OCI-LY1 (cell line): Measurements from ENCODE around the gene FOXK2.
A peak's percentile ranks its signal among the peaks of the same experiment; 100 is the strongest.

Experiments
- H2AFZ ChIP-seq: fragments of 200-600 bp; sonication (generic), shearing (Covaris generic); 2 replicates; pipeline ENCODE4 v1.6.0; 2014; ENCODE audit warnings: antibody characterized with exemption, mild to moderate bottlenecking, low read length
- H3F3A ChIP-seq: fragments of 200-600 bp; sonication (generic), shearing (Covaris generic); 2 replicates; pipeline ENCODE4 v1.6.0; 2014; ENCODE audit warnings: mild to moderate bottlenecking, antibody characterized with exemption, low read length, moderate library complexity; ENCODE audit not compliant: insufficient read depth
- H3K27ac ChIP-seq: fragments of 200-600 bp; sonication (generic); 2 replicates; pipeline ENCODE4 v1.5.1; 2014; ENCODE audit warnings: low read length, mixed run types, mild to moderate bottlenecking, low read depth; ENCODE audit not compliant: poor library complexity, severe bottlenecking
- H3K27me3 ChIP-seq: fragments of 200-600 bp; sonication (generic); 2 replicates; pipeline ENCODE4 v1.6.0; 2014; ENCODE audit warnings: antibody characterized with exemption, mild to moderate bottlenecking, low read length, moderate library complexity; ENCODE audit not compliant: insufficient read depth
- H3K36me3 ChIP-seq: fragments of 200-600 bp; sonication (generic); 2 replicates; pipeline ENCODE4 v1.6.1; 2014; ENCODE audit warnings: mild to moderate bottlenecking, antibody characterized with exemption, low read length, moderate library complexity, mixed read lengths; ENCODE audit not compliant: insufficient read depth
- H3K4me1 ChIP-seq: fragments of 200-600 bp; sonication (generic); 2 replicates; pipeline ENCODE4 v1.5.1; 2014; ENCODE audit warnings: mild to moderate bottlenecking, low read length, moderate library complexity; ENCODE audit not compliant: insufficient read depth, severe bottlenecking
- H3K4me2 ChIP-seq: fragments of 200-600 bp; sonication (generic), shearing (Covaris generic); 2 replicates; pipeline ENCODE4 v1.6.1; 2014; ENCODE audit warnings: low read length
- H3K4me3 ChIP-seq: fragments of 200-600 bp; sonication (generic); 2 replicates; pipeline ENCODE4 v1.5.1; 2014; ENCODE audit warnings: low read length, low read depth, mild to moderate bottlenecking, mixed read lengths; ENCODE audit not compliant: poor library complexity, severe bottlenecking
- H3K79me2 ChIP-seq: fragments of 200-600 bp; shearing (Covaris generic); 2 replicates; pipeline ENCODE4 v1.6.1; 2016; ENCODE audit warnings: mixed run types, low read length, mixed read lengths; ENCODE audit not compliant: insufficient read depth
- H3K9ac ChIP-seq: fragments of 200-600 bp; sonication (generic), shearing (Covaris generic); 2 replicates; pipeline ENCODE4 v1.6.1; 2014; ENCODE audit warnings: mild to moderate bottlenecking, low read length, mixed read lengths
- H3K9me2 ChIP-seq: fragments of 200-600 bp; sonication (generic), shearing (Covaris generic); 2 replicates; pipeline ENCODE4 v1.6.1; 2014; ENCODE audit warnings: low read depth, mild to moderate bottlenecking, low read length, mixed read lengths
- H3K9me3 ChIP-seq: fragments of 200-600 bp; shearing (Covaris generic); 2 replicates; pipeline ENCODE4 v1.6.1; 2014; ENCODE audit warnings: low read length, mixed read lengths
- H4K20me1 ChIP-seq: fragments of 200-600 bp; sonication (generic), shearing (Covaris generic); 2 replicates; pipeline ENCODE4 v1.6.0; 2016; ENCODE audit warnings: mild to moderate bottlenecking, low read length; ENCODE audit not compliant: insufficient read depth
- EZH2 ChIP-seq: fragments of 200-600 bp; sonication (generic), shearing (Covaris generic); IDR thresholded peaks from 2 replicates; pipeline ENCODE4 v1.8.0; 2017; ENCODE audit warnings: borderline replicate concordance, mixed run types, mild to moderate bottlenecking, antibody characterized with exemption, low read length, moderate library complexity, mixed read lengths
- TF ChIP-seq, protein P1 (sequence below): fragments of 200-600 bp; sonication (generic), shearing (Covaris generic); IDR thresholded peaks from 2 replicates; pipeline ENCODE4 v1.5.1; 2017; ENCODE audit warnings: mild to moderate bottlenecking, antibody characterized with exemption, low read length, moderate library complexity, mixed read lengths

Gene FOXK2

DNA sequence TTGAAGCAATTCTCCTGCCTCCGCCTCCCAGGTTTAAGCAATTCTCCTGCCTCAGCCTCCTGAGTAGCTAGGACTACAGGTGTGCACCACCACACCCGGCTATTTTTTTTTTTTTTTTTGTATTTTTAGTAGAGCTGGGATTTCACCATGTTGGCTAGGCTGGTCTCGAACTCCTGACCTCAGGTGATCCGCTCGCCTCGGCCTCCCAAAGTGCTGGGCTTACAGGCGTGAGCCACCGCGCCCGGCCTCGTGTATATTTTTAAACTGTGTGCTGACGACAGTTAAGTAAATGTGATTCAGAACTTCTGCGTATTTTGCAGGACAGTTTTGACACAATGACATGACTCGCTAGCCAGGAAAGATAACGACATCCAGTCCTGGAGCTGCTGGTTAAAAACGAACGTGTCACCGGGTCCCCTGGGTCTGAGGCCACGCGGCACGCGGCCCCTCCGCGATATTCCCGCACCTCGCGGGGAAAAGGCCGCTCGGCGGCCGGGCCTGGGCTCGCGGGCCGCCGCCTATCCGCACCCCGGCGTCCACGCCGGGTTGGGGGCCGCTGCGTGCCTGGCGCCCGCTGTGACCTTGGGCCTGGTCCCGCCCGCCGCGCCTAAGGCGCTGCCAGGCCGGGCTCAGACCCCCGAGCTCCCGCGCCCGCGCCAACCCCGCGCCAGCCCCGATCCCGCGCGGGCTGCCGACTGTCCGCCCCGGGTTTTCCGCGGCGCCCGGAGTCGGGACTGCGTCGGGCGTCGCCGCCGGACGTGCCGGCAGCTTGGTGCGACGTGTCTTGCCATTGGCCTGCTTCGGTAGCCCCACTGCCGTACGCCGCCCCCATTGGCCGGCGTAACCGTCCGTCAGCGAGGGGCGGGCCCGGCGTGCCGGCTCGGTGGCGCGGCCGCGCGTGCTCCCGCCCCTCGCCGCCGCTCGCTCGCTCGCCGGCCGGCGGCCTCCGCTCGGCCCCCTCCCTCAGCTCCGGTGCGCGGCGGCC lies at the start of gene FOXK2:
FOXK2 (plus strand) TSS at position 907 of the 985 bp plus-strand sequence. CDS start 157 bp downstream, outside the sequence.
- peaks cover 4% of the 10 kb centered on the region; the same call in 1 of the 2 replicates for H3K36me3 ChIP-seq

DNA sequence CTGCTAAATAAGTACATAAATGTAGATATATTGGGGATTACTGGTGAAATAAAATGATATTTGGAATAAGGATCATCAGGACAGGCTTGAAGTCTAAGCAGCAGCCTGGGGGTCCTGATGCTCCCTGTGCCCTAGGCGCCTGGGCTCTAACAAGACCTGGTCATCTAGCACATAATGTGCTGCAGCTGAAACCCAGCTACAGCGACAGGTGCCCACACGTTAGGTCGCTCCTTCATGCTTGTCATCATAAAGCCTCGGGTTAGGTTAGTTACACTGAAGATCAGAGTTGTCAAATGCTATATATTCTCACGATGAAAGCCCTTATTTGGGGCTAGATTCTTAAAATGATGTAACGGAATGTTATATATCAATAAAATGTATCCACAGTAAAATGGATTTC lies 49.5 kb upstream of the FOXK2 start:
- no peak overlapping the region for H3K4me3 ChIP-seq
- TF ChIP-seq, protein P1, sequence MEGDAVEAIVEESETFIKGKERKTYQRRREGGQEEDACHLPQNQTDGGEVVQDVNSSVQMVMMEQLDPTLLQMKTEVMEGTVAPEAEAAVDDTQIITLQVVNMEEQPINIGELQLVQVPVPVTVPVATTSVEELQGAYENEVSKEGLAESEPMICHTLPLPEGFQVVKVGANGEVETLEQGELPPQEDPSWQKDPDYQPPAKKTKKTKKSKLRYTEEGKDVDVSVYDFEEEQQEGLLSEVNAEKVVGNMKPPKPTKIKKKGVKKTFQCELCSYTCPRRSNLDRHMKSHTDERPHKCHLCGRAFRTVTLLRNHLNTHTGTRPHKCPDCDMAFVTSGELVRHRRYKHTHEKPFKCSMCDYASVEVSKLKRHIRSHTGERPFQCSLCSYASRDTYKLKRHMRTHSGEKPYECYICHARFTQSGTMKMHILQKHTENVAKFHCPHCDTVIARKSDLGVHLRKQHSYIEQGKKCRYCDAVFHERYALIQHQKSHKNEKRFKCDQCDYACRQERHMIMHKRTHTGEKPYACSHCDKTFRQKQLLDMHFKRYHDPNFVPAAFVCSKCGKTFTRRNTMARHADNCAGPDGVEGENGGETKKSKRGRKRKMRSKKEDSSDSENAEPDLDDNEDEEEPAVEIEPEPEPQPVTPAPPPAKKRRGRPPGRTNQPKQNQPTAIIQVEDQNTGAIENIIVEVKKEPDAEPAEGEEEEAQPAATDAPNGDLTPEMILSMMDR: no peak
- TF ChIP-seq EZH2: no peak
- no peak overlapping the region for H3K9ac ChIP-seq
- no peak overlapping the region for H3K27ac ChIP-seq
- no peaks in the 10 kb centered on the region for H3K79me2 ChIP-seq
- H4K20me1 ChIP-seq: no peaks in the 10 kb centered on the region
- no peaks in the 10 kb centered on the region for H3K27me3 ChIP-seq
- no peaks in the 10 kb centered on the region for H3K9me3 ChIP-seq
- H3K4me1 ChIP-seq: no peaks in the 10 kb centered on the region
- H3K9me2 ChIP-seq: no peaks in the 10 kb centered on the region
- H3K4me2 ChIP-seq: no peak overlapping the region
- H2AFZ ChIP-seq: no peak overlapping the region
- no peaks in the 10 kb centered on the region for H3F3A ChIP-seq
- peaks cover 75% of the 10 kb centered on the region for H3K36me3 ChIP-seq

More for the DNA sequence above, at the start of gene FOXK2:
- peaks cover 35% of the 10 kb centered on the region for H3K4me1 ChIP-seq
- peak within 1 kb of the TSS; percentile 69 for H3K4me2 ChIP-seq
- TF ChIP-seq, protein P1: no peak
- no peak for TF ChIP-seq EZH2
- 0 out of 2 replicates have a peak, but pooled peaks cover 3% of the 10 kb centered on the region for H3F3A ChIP-seq
- H3K27me3 ChIP-seq: no peaks in the 10 kb centered on the region
- peak within 1 kb of the TSS; percentile 77 for H3K27ac ChIP-seq
- peak within 1 kb of the TSS; percentile 91 for H3K4me3 ChIP-seq
- no peaks in the 10 kb centered on the region for H3K9me2 ChIP-seq
- H3K9ac ChIP-seq: peak within 1 kb of the TSS; percentile 86
- H3K79me2 ChIP-seq: peaks cover 42% of the 10 kb centered on the region
- H4K20me1 ChIP-seq: peaks cover 3% of the 10 kb centered on the region; the same call in 1 of the 2 replicates
- no peak within 1 kb of the TSS for H2AFZ ChIP-seq
- no peaks in the 10 kb centered on the region for H3K9me3 ChIP-seq

DNA sequence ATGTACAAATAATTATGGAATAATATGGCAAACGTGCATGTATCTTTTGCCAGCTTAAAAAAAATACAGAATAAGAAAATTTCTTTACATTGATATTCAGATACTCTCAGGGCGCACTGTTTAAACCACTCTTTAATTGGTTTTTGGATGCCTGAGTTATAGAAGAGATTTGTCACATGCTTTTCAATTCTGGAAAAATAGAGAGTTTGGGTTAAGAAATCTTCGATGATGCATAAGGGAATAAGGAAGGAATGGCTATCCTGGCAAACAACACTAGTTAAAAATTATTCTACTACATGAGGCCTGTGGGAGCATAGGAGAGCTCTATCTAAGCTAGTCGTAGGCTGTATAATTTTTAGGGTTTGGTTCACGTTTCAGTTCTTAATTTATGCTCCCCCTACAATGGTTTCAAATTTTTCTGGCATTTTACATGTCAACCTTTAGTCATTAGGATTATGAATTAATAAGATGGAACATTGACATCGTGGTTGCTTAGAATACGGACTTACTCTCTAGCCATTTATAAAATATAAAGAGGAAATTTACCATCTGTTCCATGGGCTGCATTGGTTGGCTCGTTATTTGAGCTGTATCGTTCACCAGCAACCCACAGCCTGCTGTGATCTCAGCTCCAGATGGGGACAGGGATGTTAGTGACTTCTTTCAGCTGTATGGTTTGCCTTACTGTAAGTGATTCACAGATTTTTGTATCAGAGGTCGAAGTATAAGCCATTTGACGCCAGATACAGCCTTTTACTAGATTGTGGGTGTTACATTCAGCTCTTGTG lies 45.1 kb upstream of the FOXK2 start:
- no peaks in the 10 kb centered on the region for H3K9me3 ChIP-seq
- no peaks in the 10 kb centered on the region for H4K20me1 ChIP-seq
- no peaks in the 10 kb centered on the region for H3F3A ChIP-seq
- H3K36me3 ChIP-seq: peaks cover 59% of the 10 kb centered on the region
- H3K4me2 ChIP-seq: no peak overlapping the region
- TF ChIP-seq, protein P1: no peak
- TF ChIP-seq EZH2: no peak
- H3K79me2 ChIP-seq: no peaks in the 10 kb centered on the region
- no peak overlapping the region for H3K9ac ChIP-seq
- H2AFZ ChIP-seq: no peak overlapping the region
- no peaks in the 10 kb centered on the region for H3K9me2 ChIP-seq
- no peaks in the 10 kb centered on the region for H3K4me1 ChIP-seq
- no peaks in the 10 kb centered on the region for H3K27me3 ChIP-seq
- H3K27ac ChIP-seq: no peak overlapping the region
- no peak overlapping the region for H3K4me3 ChIP-seq
